Activated effector memory CD4-positive, alpha-beta T cell treated with anti-CD3 and anti-CD28 coated beads, Interleukin-2, amount 50 U/mL, for 16 hours (primary cell): Measurements from ENCODE around the gene CISD3.
A peak's percentile ranks its signal among the peaks of the same experiment; 100 is the strongest.

Experiments
- DNase-seq: peaks from one replicate; pipeline ENCODE4 v3.0.0-alpha.2; 2020

CISD3 gene

GRCh38 chr17:38729886-38730525, at the start of gene CISD3:
CISD3 (plus strand) TSS chr17:38730341; CDS start chr17:38730359, 18 bp downstream.
- DNase-seq: peak; percentile 95

GRCh38 chr17:38681096-38681495, 49.0 kb upstream of the CISD3 start:
- DNase-seq: no peak

GRCh38 chr17:38685491-38685890, 44.6 kb upstream of the CISD3 start:
- DNase-seq: no peak

GRCh38 chr17:38687286-38687685, 42.9 kb upstream of the CISD3 start:
- no peak for DNase-seq

GRCh38 chr17:38690386-38690785, 39.8 kb upstream of the CISD3 start:
- DNase-seq: no peak

- no peak for DNase-seq
These were observed 39.0 kb upstream of the CISD3 start for GRCh38 chr17:38691154-38691553.

- DNase-seq: no peak
These were observed 36.3 kb upstream of the CISD3 start for GRCh38 chr17:38693700-38694329.

GRCh38 chr17:38697061-38697820, 32.9 kb upstream of the CISD3 start:
- DNase-seq: no peak

GRCh38 chr17:38698760-38699159, 31.4 kb upstream of the CISD3 start:
- no peak for DNase-seq

GRCh38 chr17:38701504-38702165, 28.5 kb upstream of the CISD3 start:
- peak; percentile 91 for DNase-seq

- DNase-seq: peak; percentile 93
These were observed 27.8 kb upstream of the CISD3 start for GRCh38 chr17:38702166-38702915.

- DNase-seq: peak; percentile 82
These were observed 27.0 kb upstream of the CISD3 start for GRCh38 chr17:38702916-38703741.

- DNase-seq: peak; percentile 93
These were observed 26.2 kb upstream of the CISD3 start for GRCh38 chr17:38703742-38704605.

GRCh38 chr17:38704606-38705522, 25.3 kb upstream of the CISD3 start, which contains the start of gene MLLT6:
MLLT6 (plus strand) TSS chr17:38705273; CDS start chr17:38705633, 360 bp downstream.
- peak; percentile 92 for DNase-seq

GRCh38 chr17:38705523-38705802, 24.7 kb upstream of the CISD3 start:
- DNase-seq: no peak

- DNase-seq: peak; percentile 81
These were observed 24.2 kb upstream of the CISD3 start for GRCh38 chr17:38705803-38706504.

- DNase-seq: peak; percentile 75
These were observed 23.5 kb upstream of the CISD3 start for GRCh38 chr17:38706505-38707216.

- no peak for DNase-seq
These were observed 22.3 kb upstream of the CISD3 start for GRCh38 chr17:38707678-38708351.
